H1 (cell line): Measurements from ENCODE around the gene CCSAP. TPM values are rescaled to one million over a fixed set of nuclear protein-coding genes. Genes with fewer than 3 reads are reported as not detected.

ENCODE experiments used
- CTCF ChIA-PET: fragments of 300-600 bp; sonication (Branson Sonifier 250); formaldehyde crosslinking; loops from one replicate; lab custom pipeline; 2021; ENCODE audit not compliant: partially characterized antibody; lab: Charles Lee
- POLR2A ChIA-PET: fragments of 300-600 bp; sonication (Branson Sonifier 250); formaldehyde crosslinking; loops from one replicate; lab custom pipeline; 2021; ENCODE audit warnings: inconsistent platforms; ENCODE audit not compliant: partially characterized antibody; lab: Charles Lee
- DNase-seq, 2 experiments: peaks; one replicate each; pipeline versions ENCODE4 v3.0.0 to v3.0.0-alpha.2; 2010 to 2022; ENCODE audit warnings: low spot score in 2 of 2, low read depth in 1 of 2, mixed read lengths in 1 of 2
- FAIRE-seq: peaks from 2 replicates; lab custom pipeline; 2011; peaks lifted over from hg19 to GRCh38; lab: Jason Lieb, UNC
- H2AFZ ChIP-seq: 2 replicates; pipeline ENCODE4 v1.8.1; 2012; ENCODE audit warnings: low read length, inconsistent platforms
- H2AK5ac ChIP-seq: 2 replicates; pipeline ENCODE4 v1.6.1; 2013; ENCODE audit warnings: low read depth, low read length
- H2BK120ac ChIP-seq: replicated peaks from 2 replicates; pipeline ENCODE3; 2013; ENCODE audit warnings: low read depth, low read length, inconsistent platforms
- H2BK12ac ChIP-seq: 2 replicates; pipeline ENCODE4 v1.6.1; 2013; ENCODE audit warnings: low read depth, low read length
- H2BK15ac ChIP-seq: 2 replicates; pipeline ENCODE4 v1.6.1; 2013; ENCODE audit warnings: low read length
- H2BK20ac ChIP-seq: 2 replicates; pipeline ENCODE4 v1.6.1; 2013; ENCODE audit warnings: low read length
- H2BK5ac ChIP-seq: 2 replicates; pipeline ENCODE4 v1.6.1; 2013; ENCODE audit warnings: low read depth, low read length
- H3K14ac ChIP-seq: 2 replicates; pipeline ENCODE4 v1.6.1; 2013; ENCODE audit warnings: inconsistent platforms; ENCODE audit not compliant: insufficient read length
- H3K18ac ChIP-seq: 2 replicates; pipeline ENCODE4 v1.6.1; 2013; ENCODE audit warnings: low read length; ENCODE audit errors: extremely low read depth
- H3K23ac ChIP-seq: 2 replicates; pipeline ENCODE4 v1.6.1; 2013; ENCODE audit warnings: inconsistent platforms; ENCODE audit not compliant: insufficient read length
- H3K23me2 ChIP-seq: 2 replicates; pipeline ENCODE4 v1.6.1; 2013; ENCODE audit warnings: low read depth, low read length
- H3K27ac ChIP-seq: 2 replicates; pipeline ENCODE4 v1.6.1; 2011; ENCODE audit warnings: low read depth, low read length, inconsistent platforms
- H3K27me3 ChIP-seq, 4 experiments: replicated peaks in 1 of 4; 1 replicate in 1 of 4; 2 replicates in 3 of 4; pipeline versions ENCODE4 v1.6.1 to v1.8.1; 2011 to 2013; ENCODE audit warnings: low read length in 3 of 4, mild to moderate bottlenecking in 3 of 4, inconsistent platforms in 2 of 4, mixed read lengths in 2 of 4, moderate library complexity in 1 of 4; ENCODE audit not compliant: control insufficient read depth in 3 of 4, insufficient read depth in 3 of 4; ENCODE audit errors: extremely low read depth in 1 of 4
- H3K36me3 ChIP-seq, 4 experiments: 2 replicates each; pipeline versions ENCODE4 v1.6.1 to v1.8.1; 2011 to 2013; ENCODE audit warnings: mild to moderate bottlenecking in 4 of 4, low read length in 3 of 4, moderate library complexity in 2 of 4, control low read depth in 1 of 4, inconsistent platforms in 1 of 4; ENCODE audit not compliant: insufficient read depth in 4 of 4, control insufficient read depth in 2 of 4
- H3K4ac ChIP-seq: replicated peaks from 2 replicates; pipeline ENCODE3; 2013; ENCODE audit warnings: low read length, low read depth, mixed read lengths, inconsistent platforms; ENCODE audit not compliant: insufficient read length
- H3K4me1 ChIP-seq, 4 experiments: replicated peaks in 1 of 4; 1 replicate in 1 of 4; 2 replicates in 3 of 4; pipeline versions ENCODE4 v1.6.1 to v1.8.1; 2011 to 2013; ENCODE audit warnings: low read length in 3 of 4, inconsistent platforms in 2 of 4, mixed read lengths in 1 of 4; ENCODE audit not compliant: insufficient read depth in 4 of 4, control insufficient read depth in 3 of 4
- H3K4me2 ChIP-seq, 2 experiments: 2 replicates each; pipeline versions ENCODE4 v1.6.1 to v1.8.1; 2011 to 2013; ENCODE audit warnings: low read depth in 2 of 2, low read length in 2 of 2, control low read depth in 1 of 2, inconsistent platforms in 1 of 2, mild to moderate bottlenecking in 1 of 2; ENCODE audit not compliant: insufficient read depth in 1 of 2
- H3K4me3 ChIP-seq, 4 experiments: fragments of 200-600, 300-600 bp in 1 of 4; sonication (generic), shearing (Covaris generic), sonication (Bioruptor Twin) in 1 of 4; 2 replicates each; pipeline versions ENCODE4 v1.5.1 to v1.8.1; 2011 to 2016; ENCODE audit warnings: low read length in 4 of 4, low read depth in 3 of 4, control low read depth in 2 of 4, inconsistent platforms in 2 of 4, mild to moderate bottlenecking in 2 of 4, mixed read lengths in 1 of 4, moderate library complexity in 1 of 4; ENCODE audit not compliant: insufficient read depth in 2 of 4; ENCODE audit errors: extremely low read depth in 1 of 4
- H3K56ac ChIP-seq: replicated peaks from 2 replicates; pipeline ENCODE3; 2013; ENCODE audit warnings: low read depth, mild to moderate bottlenecking, mixed read lengths, low read length, inconsistent platforms; ENCODE audit not compliant: insufficient read length
- H3K79me1 ChIP-seq: 2 replicates; pipeline ENCODE4 v1.6.1; 2013; ENCODE audit warnings: low read depth, low read length, control low read depth
- H3K79me2 ChIP-seq, 2 experiments: 2 replicates each; pipeline versions ENCODE4 v1.6.1 to v1.8.1; 2012 to 2013; ENCODE audit warnings: low read length in 2 of 2, mild to moderate bottlenecking in 2 of 2, inconsistent platforms in 1 of 2; ENCODE audit not compliant: insufficient read depth in 2 of 2, control insufficient read depth in 1 of 2
- H3K9ac ChIP-seq, 4 experiments: replicated peaks in 1 of 4; 1 replicate in 1 of 4; 2 replicates in 3 of 4; pipeline versions ENCODE4 v1.6.1 to v1.8.1; 2011 to 2013; ENCODE audit warnings: low read depth in 3 of 4, low read length in 3 of 4, control low read depth in 2 of 4, mild to moderate bottlenecking in 2 of 4, moderate library complexity in 2 of 4, inconsistent platforms in 1 of 4; ENCODE audit errors: extremely low read depth in 1 of 4
- H3K9me3 ChIP-seq, 2 experiments: 2 replicates each; pipeline versions ENCODE4 v1.6.1 to v1.8.1; 2012 to 2013; ENCODE audit warnings: mild to moderate bottlenecking in 2 of 2, moderate library complexity in 2 of 2, control low read depth in 1 of 2, inconsistent platforms in 1 of 2, low read depth in 1 of 2, low read length in 1 of 2, mixed read lengths in 1 of 2; ENCODE audit not compliant: insufficient read depth in 2 of 2
- H4K20me1 ChIP-seq, 2 experiments: replicated peaks in 1 of 2; 2 replicates each; pipeline versions ENCODE3 to v1.8.1; 2011 to 2013; ENCODE audit warnings: inconsistent platforms in 2 of 2, low read length in 2 of 2, mild to moderate bottlenecking in 1 of 2; ENCODE audit not compliant: insufficient read depth in 2 of 2, control insufficient read depth in 1 of 2
- H4K5ac ChIP-seq: 2 replicates; pipeline ENCODE4 v1.6.1; 2013; ENCODE audit warnings: low read length, low read depth, mixed read lengths, inconsistent platforms; ENCODE audit not compliant: insufficient read length
- H4K8ac ChIP-seq: 2 replicates; pipeline ENCODE4 v1.8.0; 2013; ENCODE audit warnings: mild to moderate bottlenecking, moderate library complexity, low read length, inconsistent platforms; ENCODE audit not compliant: insufficient read depth; ENCODE audit errors: extremely low read depth
- H4K91ac ChIP-seq: replicated peaks from 2 replicates; pipeline ENCODE3; 2013; ENCODE audit warnings: low read length, mixed read lengths, inconsistent platforms; ENCODE audit not compliant: insufficient read length
- CBX8 ChIP-seq: fragments of 300-800, 300-1000 bp; sonication (generic); IDR thresholded peaks from 2 replicates; pipeline ENCODE4 v1.7.1; 2016; ENCODE audit warnings: low read depth, low read length, borderline replicate concordance
- EZH2 ChIP-seq: fragments of 200-600 bp; sonication (generic); IDR thresholded peaks from 2 replicates; pipeline ENCODE4 v1.7.1; 2012; ENCODE audit warnings: low read depth, mild to moderate bottlenecking, moderate library complexity, low read length, inconsistent platforms; ENCODE audit not compliant: severe bottlenecking
- KDM5A ChIP-seq: fragments of 200-600 bp; IDR thresholded peaks from 2 replicates; pipeline ENCODE4 v1.7.1; 2012; ENCODE audit warnings: mild to moderate bottlenecking, low read length, inconsistent platforms, mixed read lengths
- MAFK ChIP-seq: IDR thresholded peaks from 2 replicates; pipeline ENCODE4 v1.6.1; 2012; ENCODE audit warnings: low read depth, mild to moderate bottlenecking, improper control_type of control experiment, low read length
- POLR2A ChIP-seq, 2 experiments: IDR thresholded peaks; 1 replicate in 1 of 2; 2 replicates in 1 of 2; pipeline ENCODE4 v1.6.1; 2011; ENCODE audit warnings: low read depth in 2 of 2, low read length in 2 of 2, mild to moderate bottlenecking in 2 of 2; ENCODE audit errors: control extremely low read depth in 1 of 2
- RXRA ChIP-seq: IDR thresholded peaks from 2 replicates; pipeline ENCODE4 v1.6.1; 2011; ENCODE audit warnings: low read depth, mild to moderate bottlenecking, low read length, moderate library complexity; ENCODE audit not compliant: insufficient read depth
- WGBS, 2 experiments: shearing (Covaris generic) in 1 of 2; methylation state at CpG; one replicate each; pipeline versions ENCODE4 v1.1.6 to v1.1.7; 2013 to 2015; ENCODE audit warnings: low lambda C conversion rate in 2 of 2, mixed read lengths in 2 of 2, inconsistent platforms in 1 of 2, low coverage in 1 of 2, missing lambda C conversion rate in 1 of 2; ENCODE audit not compliant: insufficient replicate concordance in 2 of 2, insufficient coverage in 1 of 2, insufficient read length in 1 of 2; ENCODE audit errors: extremely low coverage in 1 of 2, missing lambda C conversion rate in 1 of 2; 5-methylcytosine and 5-hydroxymethylcytosine counted together
- polyA plus RNA-seq, 7 experiments: library from polyadenylated mRNA; depleted of rRNA in 3 of 7; stranded (reverse) in 5 of 7; unstranded in 2 of 7; fragments of >200 nt in 5 of 7; fragments of 200-250 nt in 2 of 7; gene quantifications; 1 replicate in 5 of 7; 2 replicates in 1 of 7; 4 replicates in 1 of 7; pipeline versions ENCODE4 v1.2.1 to v1.2.3, GENCODE V29; 2011 to 2013; ENCODE audit warnings: missing spikeins in 2 of 7, mixed read lengths in 2 of 7
- total RNA-seq: library from RNA; stranded (reverse); fragmentation: NEBNext Ultra II Directional; extraction: Animal tissue kit (Norgen Biotek cat#: 25700); gene quantifications from 2 replicates; pipeline ENCODE4 v1.2.1, GENCODE V29; 2021
- TF ChIP-seq, protein P1 (sequence below): IDR thresholded peaks from 2 replicates; pipeline ENCODE4 v1.6.1; 2012; ENCODE audit warnings: inconsistent platforms

Gene CCSAP
- total and polyA plus RNA-seq, 2 of the 8 experiments (the other 6 are each of a cell fraction or from before 2014, with no cell fraction given): 3.5 to 17.2 TPM

DNA sequence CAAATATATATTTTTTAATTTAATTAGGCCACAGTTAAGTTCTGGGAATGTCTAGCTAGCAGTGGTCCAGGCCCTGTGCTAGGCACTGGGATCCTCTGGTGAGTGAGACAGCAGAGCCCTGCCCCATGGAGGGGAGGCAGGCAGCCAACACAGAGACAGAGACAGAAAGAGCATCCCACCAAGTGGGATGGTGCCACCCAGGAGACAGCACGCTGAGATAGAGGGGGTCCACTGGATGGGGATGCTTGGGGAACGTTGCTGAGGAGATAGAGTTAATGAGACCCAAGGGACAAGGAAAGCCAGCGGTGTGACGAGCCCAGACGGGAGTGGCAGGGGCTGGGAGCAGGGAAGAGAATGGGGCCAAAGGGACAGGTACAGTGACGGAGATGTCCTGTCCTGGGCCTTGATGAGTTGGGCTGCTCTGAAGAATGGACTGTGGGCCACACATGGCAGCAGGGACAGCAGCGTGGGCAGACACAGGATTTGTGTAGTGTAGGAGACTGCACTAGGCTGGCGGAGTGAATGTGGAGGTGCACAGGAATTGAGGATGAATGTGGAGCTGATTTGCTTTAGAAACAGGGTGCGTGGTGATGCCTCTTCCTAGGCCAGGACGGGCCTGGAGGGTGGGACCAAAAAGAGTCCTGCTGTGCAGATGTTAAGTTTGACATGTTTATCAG, 49.2 kb downstream of the CCSAP start:
- DNase-seq: no peak
- Histone ChIP-seq H3K14ac (no peak overlapping the region), H3K9ac (no peak overlapping the region; a peak in 1 of 7 replicates), H2BK5ac (peak overlapping the region; percentile 71; the same call in 1 of the 2 replicates), H3K23ac (no peak overlapping the region)
- WGBS, 2 experiments: 92% methylated on average over 10 of the region's 10 CpGs; no CpG with 5 or more reads in 1 of the 2 experiments
- CTCF ChIA-PET: interaction anchor here (0.6 to 1.8 kb wide), 4 partner anchors 9 to 159 kb away, joined by 3 to 4 read pairs (median 4); no protein-coding TSS in a partner anchor
- TF ChIP-seq KDM5A: no peak
- TF ChIP-seq, protein P1, sequence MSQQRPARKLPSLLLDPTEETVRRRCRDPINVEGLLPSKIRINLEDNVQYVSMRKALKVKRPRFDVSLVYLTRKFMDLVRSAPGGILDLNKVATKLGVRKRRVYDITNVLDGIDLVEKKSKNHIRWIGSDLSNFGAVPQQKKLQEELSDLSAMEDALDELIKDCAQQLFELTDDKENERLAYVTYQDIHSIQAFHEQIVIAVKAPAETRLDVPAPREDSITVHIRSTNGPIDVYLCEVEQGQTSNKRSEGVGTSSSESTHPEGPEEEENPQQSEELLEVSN: no peak
- no peak for TF ChIP-seq MAFK
- no peak for TF ChIP-seq POLR2A (IDR thresholded peaks at IDR 0.05; ENCODE audit: control extremely low read depth in 1 of 2, low read depth in 2 of 2, low read length in 2 of 2)
- no peak for TF ChIP-seq RXRA
- no peak for TF ChIP-seq CBX8
- no peak for TF ChIP-seq EZH2
- TF ChIP-seq, all 59 proteins: peak for 0
- H3K9me3 ChIP-seq: no peaks in the 10 kb centered on the region
- no peaks in the 10 kb centered on the region for H3K23me2 ChIP-seq
- H3K4me3 ChIP-seq: no peak overlapping the region
- H4K91ac ChIP-seq: no peak overlapping the region
- no peaks in the 10 kb centered on the region for H3K79me2 ChIP-seq
- FAIRE-seq: no peak
- no peak overlapping the region for H4K5ac ChIP-seq
- H2AK5ac ChIP-seq: peak overlapping the region; percentile 85; the same call in 1 of the 2 replicates
- no peaks in the 10 kb centered on the region for H3K27me3 ChIP-seq
- H4K8ac ChIP-seq: peak overlapping the region; percentile 9; the same call in 1 of the 2 replicates
- no peak overlapping the region for H3K18ac ChIP-seq
- no peak overlapping the region for H3K4ac ChIP-seq
- H3K36me3 ChIP-seq: peaks cover 0 to 8% (median 3%) of the 10 kb centered on the region in 4 experiments; a peak in 2 of 8 replicates
- no peak overlapping the region for H2AFZ ChIP-seq
- H2BK20ac ChIP-seq: 0 out of 2 replicates have a peak overlapping the region, but pooled peaks have one; percentile 13
- POLR2A ChIA-PET: interaction anchor here (0.7 to 1.5 kb wide), 3 partner anchors 15 to 214 kb away, joined by 3 to 4 read pairs (median 4); partner anchors contain the start of genes NUP133 and RAB4A
- H3K4me1 ChIP-seq: no peaks in the 10 kb centered on the region; a peak in 2 of 7 replicates
- H2BK15ac ChIP-seq: no peak overlapping the region
- peaks cover 0 to 8% of the 10 kb centered on the region in 2 experiments for H4K20me1 ChIP-seq
- H3K79me1 ChIP-seq: peaks cover 2% of the 10 kb centered on the region; the same call in 1 of the 2 replicates
- no peak overlapping the region for H2BK120ac ChIP-seq
- H3K56ac ChIP-seq: no peak overlapping the region
- H3K4me2 ChIP-seq: no peak overlapping the region
- no peak overlapping the region for H2BK12ac ChIP-seq
- no peak overlapping the region for H3K27ac ChIP-seq
